Measurements from ENCODE around the gene TMEM229A. TPM values are rescaled to one million over a fixed set of nuclear protein-coding genes. Genes with fewer than 3 reads are reported as not detected.

Gene TMEM229A
- polyA plus RNA-seq, 3 donors = 0.12 to 0.19 (median 0.16) TPM

GRCh38 chr7:123992913-123993518 is 39.9 kb downstream of the TMEM229A start:
- no peak for DNase-seq (ENCODE audit: low read depth in 3 of 3, low spot score in 2 of 3)

DNA sequence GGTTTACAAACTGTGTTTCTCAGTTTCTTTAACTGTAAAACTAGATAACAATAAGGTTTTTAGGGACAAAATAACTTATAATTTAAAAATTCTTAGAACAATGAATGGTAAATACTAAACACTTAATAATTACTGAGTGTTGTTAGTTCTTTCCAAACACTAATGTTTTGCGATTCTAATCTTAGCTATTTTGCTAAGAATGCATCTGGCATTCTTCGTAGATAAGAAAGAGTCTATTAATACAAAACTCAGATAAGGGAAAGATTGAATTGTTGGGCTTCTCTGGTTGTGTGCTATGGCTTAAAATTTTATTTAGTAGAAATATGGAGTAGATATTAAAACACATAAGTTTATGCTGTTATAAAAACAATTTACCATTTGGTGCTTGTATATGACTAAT is 45.4 kb downstream of the TMEM229A start:
- no peak for DNase-seq (ENCODE audit: low read depth in 3 of 3, low spot score in 2 of 3)

Other genes with a start within 250 kb of the TMEM229A start
- under 1 TPM in 2 of 3 donors, not detected in 1; 0.12 to 0.16 TPM for gene HYAL4, start 187.9 kb downstream of the TMEM229A start, polyA plus RNA-seq (ENCODE audit: insufficient read length in 3 of 3)
- gene SPAM1, start 107.8 kb downstream of the TMEM229A start, polyA plus RNA-seq (ENCODE audit: insufficient read length in 3 of 3) = not detected

All from right renal cortex interstitium (tissue), 3 donors.